Measurements from ENCODE around the gene POLN. TPM values are rescaled to one million over a fixed set of nuclear protein-coding genes. Genes with fewer than 3 reads are reported as not detected.

The POLN gene
- total and polyA plus RNA-seq, 11 donors = 0.38 to 4.5 (median 1.9) TPM

DNA sequence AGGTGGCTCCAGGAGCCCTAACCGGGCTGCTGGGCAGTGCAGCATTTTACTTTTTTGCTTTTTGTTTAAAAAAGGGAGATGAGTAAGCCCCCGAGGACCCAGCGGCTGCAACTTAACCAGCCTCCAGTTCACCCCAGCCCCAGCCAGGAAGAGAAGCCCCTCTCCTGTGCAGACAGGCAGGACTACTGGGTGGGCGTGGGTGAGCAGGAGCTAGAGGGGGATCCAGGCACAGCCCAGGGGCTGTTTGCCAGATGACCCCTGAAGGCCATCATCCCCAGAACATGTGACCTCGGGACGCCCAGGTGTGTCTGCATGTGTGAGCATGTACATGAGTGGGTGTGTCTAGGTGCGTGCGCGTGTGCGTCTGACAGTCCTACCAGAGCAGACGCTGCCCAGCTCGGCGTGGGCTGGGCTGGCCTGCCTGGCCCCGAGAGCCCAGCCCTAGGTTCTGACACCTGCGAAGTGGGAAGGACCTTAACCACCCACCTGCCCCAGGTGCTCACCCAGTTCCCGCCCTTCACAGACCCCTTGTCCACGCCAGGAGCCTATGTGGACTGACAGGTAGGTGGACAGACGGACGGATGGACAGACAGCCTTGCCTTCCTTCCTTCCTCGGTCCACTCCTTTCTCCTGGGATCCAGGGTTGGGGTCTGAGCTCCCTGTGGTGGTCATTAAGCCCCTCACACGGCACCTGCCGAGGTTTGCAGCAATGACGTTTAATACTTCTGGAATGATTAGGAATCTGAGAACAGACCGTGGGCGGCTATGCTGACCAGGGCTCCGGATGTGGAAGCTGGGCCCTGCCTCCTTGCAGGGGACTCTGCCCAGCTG, 7.8 kb upstream of the POLN start:
- H3K36me3 ChIP-seq = peaks cover 0 to 80% (median 69%) of the 10 kb centered on the region in 9 donors

DNA sequence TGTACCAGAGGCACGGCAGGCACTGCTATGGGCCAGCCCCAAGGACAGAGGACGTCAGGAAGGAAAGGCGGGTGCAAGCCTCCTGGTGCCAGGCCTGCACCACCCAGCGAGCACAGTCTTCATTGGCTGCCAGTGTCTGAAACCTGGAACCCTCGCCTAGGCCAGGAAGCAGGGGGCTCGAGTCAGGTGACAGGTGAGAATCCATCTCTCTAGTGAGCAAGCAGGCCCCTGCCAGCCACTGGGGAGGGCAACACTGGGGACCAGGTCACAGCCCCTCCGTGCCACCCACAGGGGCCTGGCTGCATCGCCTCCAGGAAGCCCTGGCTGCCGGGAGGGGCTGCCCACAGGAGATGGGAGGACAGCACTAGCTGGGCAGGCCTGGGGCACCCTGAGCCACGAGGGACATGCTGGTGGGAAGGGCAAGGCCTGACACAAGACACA, 6.9 kb upstream of the POLN start:
- no peaks in the 10 kb centered on the region for H3K9me3 ChIP-seq
- 70 to 83% (median 73%) methylated on average over 4 to 10 of the region's 10 CpGs for WGBS, 4 donors
- no peak for ATAC-seq
- intact Hi-C loops (cut with DNase I) = loop anchor here in 3 of 10 donors (10.0 kb wide), 3 partner anchors 286 to 716 kb away; partner anchors contain the start of genes FAM193A (in 1 of the 3), GRK4 (in 1 of the 3) and NOP14 (in 1 of the 3)
- H3K4me3 ChIP-seq = no peak overlapping the region
- peak in 3 of 5 donors; percentile 18 to 64 (median 26) for DNase-seq
- peaks cover 4 to 36% (median 26%) of the 10 kb centered on the region in 12 donors for H3K4me1 ChIP-seq
- peaks cover 0 to 71% (median 60%) of the 10 kb centered on the region in 9 donors for H3K36me3 ChIP-seq
- H3K27ac ChIP-seq = no peak overlapping the region
- TF ChIP-seq, protein P1, sequence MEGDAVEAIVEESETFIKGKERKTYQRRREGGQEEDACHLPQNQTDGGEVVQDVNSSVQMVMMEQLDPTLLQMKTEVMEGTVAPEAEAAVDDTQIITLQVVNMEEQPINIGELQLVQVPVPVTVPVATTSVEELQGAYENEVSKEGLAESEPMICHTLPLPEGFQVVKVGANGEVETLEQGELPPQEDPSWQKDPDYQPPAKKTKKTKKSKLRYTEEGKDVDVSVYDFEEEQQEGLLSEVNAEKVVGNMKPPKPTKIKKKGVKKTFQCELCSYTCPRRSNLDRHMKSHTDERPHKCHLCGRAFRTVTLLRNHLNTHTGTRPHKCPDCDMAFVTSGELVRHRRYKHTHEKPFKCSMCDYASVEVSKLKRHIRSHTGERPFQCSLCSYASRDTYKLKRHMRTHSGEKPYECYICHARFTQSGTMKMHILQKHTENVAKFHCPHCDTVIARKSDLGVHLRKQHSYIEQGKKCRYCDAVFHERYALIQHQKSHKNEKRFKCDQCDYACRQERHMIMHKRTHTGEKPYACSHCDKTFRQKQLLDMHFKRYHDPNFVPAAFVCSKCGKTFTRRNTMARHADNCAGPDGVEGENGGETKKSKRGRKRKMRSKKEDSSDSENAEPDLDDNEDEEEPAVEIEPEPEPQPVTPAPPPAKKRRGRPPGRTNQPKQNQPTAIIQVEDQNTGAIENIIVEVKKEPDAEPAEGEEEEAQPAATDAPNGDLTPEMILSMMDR (IDR thresholded peaks at IDR 0.05) = no peak
- no peak for TF ChIP-seq POLR2A (IDR thresholded peaks at IDR 0.05)
- no peaks in the 10 kb centered on the region for H3K27me3 ChIP-seq

More for the DNA sequence above, 7.8 kb upstream of the POLN start:
- H3K4me1 ChIP-seq = peaks cover 4 to 35% (median 19%) of the 10 kb centered on the region in 12 donors
- no peak overlapping the region for H3K27ac ChIP-seq
- TF ChIP-seq POLR2A (IDR thresholded peaks at IDR 0.05) = no peak
- no peak for ATAC-seq
- 85 to 90% (median 87%) methylated on average over 16 to 26 of the region's 26 CpGs for WGBS, 4 donors
- DNase-seq = peak in 2 of 5 donors; percentile 22 to 50
- intact Hi-C loops (cut with DNase I) = loop anchor here in 5 of 10 donors (10.0 kb wide), 4 partner anchors 165 to 715 kb away; partner anchors contain the start of genes CFAP99 (in 2 of the 5), ZFYVE28 (in 2 of the 5), FAM193A (in 1 of the 5) and GRK4 (in 1 of the 5)
- no peak overlapping the region for H3K4me3 ChIP-seq
- no peaks in the 10 kb centered on the region for H3K9me3 ChIP-seq
- no peaks in the 10 kb centered on the region for H3K27me3 ChIP-seq

DNA sequence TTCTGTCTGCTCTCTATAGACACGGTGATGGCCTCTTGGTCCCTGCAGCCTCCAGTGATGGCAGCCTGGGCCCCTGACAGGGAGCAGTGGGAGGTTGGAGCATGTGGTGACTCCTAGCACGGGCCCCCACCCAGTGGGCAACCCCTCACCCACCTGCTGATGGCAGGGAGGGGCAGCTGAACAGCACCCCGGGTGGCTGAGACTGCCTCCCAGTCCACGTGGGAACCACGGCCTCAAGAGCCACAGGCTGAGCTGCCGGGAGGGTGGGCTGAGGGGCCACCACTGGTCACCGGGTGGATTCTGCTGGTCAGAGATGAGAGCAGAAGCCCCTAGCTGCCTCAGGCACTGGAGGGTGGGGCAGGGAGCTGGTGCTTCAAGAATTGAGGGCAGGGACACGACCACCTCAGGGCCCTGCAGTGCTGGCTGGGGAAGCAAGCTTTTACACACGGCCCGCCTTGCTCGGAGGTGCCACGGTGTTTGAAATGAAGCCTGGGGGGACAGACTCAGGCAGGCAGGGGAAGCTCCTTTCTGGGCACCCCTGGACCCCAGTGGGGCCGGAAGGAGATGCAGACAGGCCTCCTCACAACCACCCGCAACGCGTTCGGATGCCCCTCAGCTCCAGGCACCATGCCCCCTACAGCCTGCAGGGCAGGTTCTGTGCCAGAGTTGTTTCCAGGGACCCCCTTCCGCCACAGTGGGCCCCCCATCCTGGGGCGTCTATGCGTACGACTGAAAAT, 6.3 kb upstream of the POLN start:
- peak in 3 of 5 donors; percentile 5 to 52 (median 21) for DNase-seq

More for the DNA sequence above, 6.3 kb upstream of the POLN start:
- WGBS, 4 donors = 84 to 88% (median 85%) methylated on average over 11 to 21 of the region's 21 CpGs
- ATAC-seq = no peak
- intact Hi-C loops (cut with DNase I) = loop anchor here in 3 of 10 donors (10.0 kb wide), 3 partner anchors 287 to 717 kb away; partner anchors contain the start of genes FAM193A (in 1 of the 3), GRK4 (in 1 of the 3) and NOP14 (in 1 of the 3)
- Histone ChIP-seq H3K27ac (no peak overlapping the region), H3K4me3 (no peak overlapping the region), H3K27me3 (no peaks in the 10 kb centered on the region), H3K4me1 (peaks cover 2 to 36% (median 28%) of the 10 kb centered on the region in 12 donors), H3K36me3 (peaks cover 0 to 65% (median 53%) of the 10 kb centered on the region in 9 donors), H3K9me3 (no peaks in the 10 kb centered on the region)
- TF ChIP-seq, protein P1 (IDR thresholded peaks at IDR 0.05) = no peak
- TF ChIP-seq POLR2A (IDR thresholded peaks at IDR 0.05) = no peak
